ENCODE results near the gene DYRK2.

Gene DYRK2

DNA sequence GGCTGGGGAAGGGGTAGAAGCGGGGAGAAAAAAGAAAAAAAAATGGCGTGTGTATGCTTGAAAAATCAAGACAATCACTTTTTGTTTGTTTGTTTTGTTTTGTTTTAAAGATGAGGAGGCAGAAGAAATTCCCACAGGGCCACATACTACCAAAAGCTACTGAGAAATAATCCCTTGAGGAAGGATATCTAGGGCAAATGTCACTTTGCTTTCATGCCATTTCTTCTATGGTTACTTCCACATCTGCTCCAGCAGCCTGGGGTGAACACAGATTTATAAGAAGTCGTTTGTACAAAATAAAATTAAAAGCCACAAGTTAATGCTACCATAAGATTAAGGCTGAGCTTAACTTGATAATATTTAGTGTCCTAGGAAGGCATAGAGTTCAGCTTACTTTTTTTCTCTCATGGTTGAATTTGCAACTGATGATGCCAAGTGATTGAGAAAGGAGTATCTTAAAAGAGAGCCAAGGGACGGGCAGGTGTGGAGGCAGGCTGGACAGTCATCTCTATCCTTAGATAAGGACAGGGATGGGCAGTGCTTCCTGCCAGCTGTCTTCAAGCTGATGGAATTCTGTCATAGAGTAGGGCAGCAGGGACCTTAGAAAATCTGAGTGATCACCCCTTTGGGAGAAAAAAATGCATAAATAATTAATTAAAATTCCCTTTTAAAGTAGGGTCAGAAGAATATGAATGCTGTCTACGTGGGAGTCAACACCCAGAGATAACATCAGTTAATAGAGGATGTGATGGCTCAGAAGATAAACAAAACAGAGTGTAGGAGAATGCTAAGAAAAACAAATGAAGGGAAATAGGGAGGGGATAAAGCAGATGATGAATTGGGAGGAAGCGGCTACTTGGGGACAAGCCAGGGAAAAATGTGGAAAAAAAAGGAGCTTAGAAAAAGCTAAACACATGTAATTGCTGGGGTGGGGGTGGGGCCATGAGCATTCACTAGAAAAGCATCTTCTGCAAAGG lies 57.1 kb downstream of the DYRK2 start:
- DNase-seq (ENCODE audit: low read depth), result no peak

DNA sequence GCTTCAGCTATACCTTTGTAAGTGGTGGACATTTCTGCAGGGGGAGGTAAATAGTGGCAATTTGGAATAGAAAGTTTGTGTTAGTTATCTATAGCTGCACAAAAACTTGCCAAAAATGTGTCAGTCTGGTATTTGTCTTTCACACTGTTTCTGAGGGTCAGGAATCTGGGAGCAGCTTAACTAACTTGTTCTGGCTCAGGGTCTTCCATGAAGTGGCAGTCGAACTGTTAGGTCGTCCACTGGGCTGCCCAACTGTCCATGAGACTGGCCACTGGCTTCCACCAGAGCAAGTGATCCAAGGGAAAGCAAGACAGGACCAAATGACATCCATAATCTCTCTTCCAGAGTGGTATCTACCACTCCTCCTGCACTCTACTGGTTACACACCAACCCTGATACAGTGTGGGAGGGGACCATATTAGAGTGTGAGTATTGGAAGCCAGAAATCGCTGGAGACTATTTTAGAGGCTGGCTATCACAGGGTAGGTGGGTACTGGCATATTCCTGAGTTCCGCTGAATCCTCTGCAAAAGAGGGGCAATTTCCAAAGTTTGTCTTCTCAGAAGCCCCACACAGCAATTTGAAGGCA lies 60.9 kb downstream of the DYRK2 start:
- no peak for DNase-seq (ENCODE audit: low read depth)

DNA sequence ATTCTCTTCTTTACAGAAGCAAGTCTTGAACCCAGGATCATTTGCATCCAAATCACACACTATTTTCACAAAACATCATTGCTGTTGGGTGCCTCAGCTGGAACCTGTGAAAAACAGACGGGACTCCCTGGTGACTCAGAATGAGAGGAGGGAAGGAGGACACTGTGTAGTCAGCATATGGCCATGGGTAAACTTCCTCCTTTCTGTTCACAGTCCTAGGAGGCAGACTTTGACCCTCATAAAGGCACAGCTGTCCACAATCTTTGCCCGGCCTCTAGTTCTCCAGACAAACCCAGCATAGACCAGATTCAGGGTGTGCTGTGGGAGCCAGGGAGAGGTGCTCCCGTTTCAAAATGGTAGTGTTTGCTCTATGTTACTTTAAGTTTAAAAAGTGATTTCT lies 62.0 kb downstream of the DYRK2 start:
- DNase-seq (ENCODE audit: low read depth), result no peak

DNA sequence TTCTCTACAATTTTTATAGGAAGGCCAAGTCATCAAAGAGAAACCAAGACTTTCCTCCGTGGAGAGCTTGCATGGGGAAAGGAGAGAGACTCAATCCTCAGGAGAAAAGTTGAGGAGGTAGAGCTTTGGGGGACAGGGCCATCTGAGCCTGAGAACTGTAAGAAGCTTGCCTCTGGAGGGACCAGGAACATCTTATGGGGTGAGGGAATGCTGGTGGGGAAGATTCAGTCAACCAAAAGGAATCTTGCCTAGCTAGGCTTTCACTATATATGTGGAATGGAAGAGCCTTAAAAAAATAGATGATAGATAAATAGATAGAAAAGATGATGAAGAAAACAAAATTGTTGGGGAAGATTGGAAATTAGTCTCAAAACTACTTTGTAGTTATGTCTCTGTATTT lies 63.5 kb downstream of the DYRK2 start:
- DNase-seq (ENCODE audit: low read depth), result no peak

DNA sequence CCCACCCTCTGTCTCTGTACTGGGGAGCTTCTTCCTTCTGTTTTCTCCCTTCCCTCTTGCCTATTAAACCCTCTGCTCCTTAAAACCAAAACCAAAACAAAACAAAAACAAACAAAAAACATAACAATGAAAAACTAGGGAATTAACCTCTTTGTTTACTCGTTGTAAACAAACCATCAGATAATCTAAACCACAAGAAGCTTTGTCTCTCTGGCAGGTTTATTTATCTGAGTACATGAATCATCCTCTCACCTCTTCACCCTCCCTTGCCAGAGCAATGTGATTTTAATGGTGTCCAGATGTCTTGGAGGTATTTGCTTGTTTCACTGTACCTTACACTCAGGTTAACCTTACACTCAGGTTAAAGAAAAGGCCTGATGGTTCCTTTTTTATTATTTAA lies 66.1 kb downstream of the DYRK2 start:
- DNase-seq (ENCODE audit: low read depth), result no peak
